Fibroblast of mammary gland (primary cell): Measurements from ENCODE around the gene IFIT2.

Experiments used
- DNase-seq: peaks from one replicate; pipeline ENCODE4 v3.0.0-alpha.2; 2010; ENCODE audit warnings: low read depth
- H3K4me3 ChIP-seq: 2 replicates; pipeline ENCODE4 v1.5.1; 2011; ENCODE audit warnings: low read depth, mild to moderate bottlenecking, low read length, moderate library complexity; ENCODE audit not compliant: control insufficient read depth
- CTCF ChIP-seq: conservative IDR thresholded peaks from 2 replicates; pipeline ENCODE4 v1.5.1; 2011; ENCODE audit warnings: low read depth, low read length, inconsistent platforms; ENCODE audit not compliant: control insufficient read depth, insufficient read depth

The IFIT2 gene

GRCh38 chr10:89270153-89270483, 31.7 kb upstream of the IFIT2 start:
- no peak for DNase-seq
- no peak overlapping the region for H3K4me3 ChIP-seq
- no peak for TF ChIP-seq CTCF

DNA sequence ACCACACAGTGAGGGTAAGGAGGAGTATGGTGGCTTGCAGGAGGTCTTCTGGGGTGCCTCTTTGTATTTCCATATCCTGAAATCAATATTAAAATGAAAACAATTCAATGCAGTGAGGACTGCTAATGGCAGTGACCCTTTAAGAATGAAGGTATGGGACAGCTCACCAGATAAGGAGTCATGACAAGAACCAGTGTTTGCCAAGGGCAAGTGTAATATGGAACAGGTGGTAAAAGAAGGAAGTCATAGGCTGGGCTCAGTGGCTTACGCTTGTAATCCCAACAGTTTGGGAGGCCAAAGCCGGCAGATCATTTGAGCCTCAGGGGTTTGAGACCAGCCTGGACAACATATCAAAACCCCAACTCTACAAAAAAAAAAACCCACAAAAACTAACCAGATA, 30.3 kb upstream of the IFIT2 start:
- H3K4me3 ChIP-seq = no peak overlapping the region
- no peak for DNase-seq
- TF ChIP-seq CTCF = no peak

DNA sequence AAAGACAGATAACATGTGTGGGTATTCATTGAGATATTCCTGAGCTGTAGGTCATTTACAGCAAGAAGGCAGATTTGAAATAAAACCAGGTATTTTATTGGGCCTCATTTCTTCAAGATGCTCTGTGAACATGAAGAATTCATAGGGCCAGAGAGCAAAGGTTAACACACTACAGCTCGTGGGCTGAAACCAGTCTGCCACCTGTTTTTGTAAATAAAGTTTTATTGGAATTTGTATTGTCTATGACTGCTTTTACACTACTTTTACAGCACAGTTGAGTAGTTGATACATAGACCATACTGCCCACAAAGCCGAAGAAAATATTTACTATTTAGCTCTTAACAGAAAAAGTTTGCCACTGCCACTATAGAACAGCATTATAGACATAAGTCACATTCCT, 28.2 kb upstream of the IFIT2 start:
- H3K4me3 ChIP-seq = no peak overlapping the region
- DNase-seq = no peak
- TF ChIP-seq CTCF = no peak

- no peak for TF ChIP-seq CTCF
- peak; percentile 64 for DNase-seq
- no peak overlapping the region for H3K4me3 ChIP-seq
Measured at GRCh38 chr10:89274928-89275327, 26.9 kb upstream of the IFIT2 start.

DNA sequence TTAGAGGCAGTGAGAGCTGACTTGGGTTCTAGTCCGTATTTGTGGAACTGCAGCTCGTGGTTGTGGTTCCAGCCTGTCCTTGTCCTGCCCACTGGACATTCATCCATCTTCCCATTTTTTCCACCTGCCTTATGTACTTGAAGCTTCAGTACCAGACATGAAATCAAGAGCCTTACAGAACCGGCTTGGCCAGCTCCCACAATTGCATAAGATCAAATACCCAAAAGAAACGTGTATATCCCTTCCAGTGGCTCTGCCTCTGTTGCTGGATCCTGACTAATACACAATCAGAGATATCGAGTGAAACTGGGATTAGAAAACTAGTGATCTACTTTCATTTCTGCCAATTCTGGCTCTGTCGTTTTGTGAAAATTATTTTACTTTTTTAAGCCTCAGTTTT, 26.5 kb upstream of the IFIT2 start:
- no peak overlapping the region for H3K4me3 ChIP-seq
- DNase-seq = peak; percentile 40
- TF ChIP-seq CTCF = no peak

DNA sequence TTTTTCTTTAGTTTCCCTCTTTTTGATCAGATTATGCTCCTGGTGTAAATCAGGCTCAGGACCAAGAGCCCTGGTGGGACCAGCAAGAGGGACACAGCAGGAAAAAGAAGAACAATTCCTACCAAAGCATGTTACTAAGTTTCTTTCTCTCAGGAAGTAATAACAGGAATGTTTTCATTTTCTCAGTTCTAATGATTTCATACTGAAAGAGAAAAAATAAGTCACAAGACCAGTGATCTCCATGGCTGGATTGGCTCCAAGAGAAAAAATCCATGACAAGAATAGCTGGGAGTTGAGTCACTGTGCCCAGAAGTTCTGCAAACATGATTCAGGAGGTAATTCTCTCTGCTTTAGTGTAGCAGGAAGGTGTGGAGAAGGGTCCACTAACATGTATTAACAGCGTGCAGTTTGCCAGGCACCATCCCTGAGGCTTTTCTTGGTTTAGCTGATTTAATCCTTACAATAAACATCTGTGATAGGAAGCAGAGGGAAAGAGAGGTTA, 23.8 kb upstream of the IFIT2 start:
- no peak overlapping the region for H3K4me3 ChIP-seq
- DNase-seq = peak; percentile 97
- TF ChIP-seq CTCF = no peak

- peak; percentile 33 for DNase-seq
- TF ChIP-seq CTCF = no peak
- H3K4me3 ChIP-seq = no peak overlapping the region
Measured at GRCh38 chr10:89278900-89279392, 22.9 kb upstream of the IFIT2 start.
